ENCODE measurements around the gene MRNIP. TPM values are rescaled to one million over a fixed set of nuclear protein-coding genes. Genes with fewer than 3 reads are reported as not detected.

The MRNIP gene, protein sequence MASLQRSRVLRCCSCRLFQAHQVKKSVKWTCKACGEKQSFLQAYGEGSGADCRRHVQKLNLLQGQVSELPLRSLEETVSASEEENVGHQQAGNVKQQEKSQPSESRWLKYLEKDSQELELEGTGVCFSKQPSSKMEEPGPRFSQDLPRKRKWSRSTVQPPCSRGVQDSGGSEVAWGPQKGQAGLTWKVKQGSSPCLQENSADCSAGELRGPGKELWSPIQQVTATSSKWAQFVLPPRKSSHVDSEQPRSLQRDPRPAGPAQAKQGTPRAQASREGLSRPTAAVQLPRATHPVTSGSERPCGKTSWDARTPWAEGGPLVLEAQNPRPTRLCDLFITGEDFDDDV
- total RNA-seq (2014; rRNA removed; shearing (Covaris generic)): 11.9 and 15.9 TPM in 2 replicates

DNA sequence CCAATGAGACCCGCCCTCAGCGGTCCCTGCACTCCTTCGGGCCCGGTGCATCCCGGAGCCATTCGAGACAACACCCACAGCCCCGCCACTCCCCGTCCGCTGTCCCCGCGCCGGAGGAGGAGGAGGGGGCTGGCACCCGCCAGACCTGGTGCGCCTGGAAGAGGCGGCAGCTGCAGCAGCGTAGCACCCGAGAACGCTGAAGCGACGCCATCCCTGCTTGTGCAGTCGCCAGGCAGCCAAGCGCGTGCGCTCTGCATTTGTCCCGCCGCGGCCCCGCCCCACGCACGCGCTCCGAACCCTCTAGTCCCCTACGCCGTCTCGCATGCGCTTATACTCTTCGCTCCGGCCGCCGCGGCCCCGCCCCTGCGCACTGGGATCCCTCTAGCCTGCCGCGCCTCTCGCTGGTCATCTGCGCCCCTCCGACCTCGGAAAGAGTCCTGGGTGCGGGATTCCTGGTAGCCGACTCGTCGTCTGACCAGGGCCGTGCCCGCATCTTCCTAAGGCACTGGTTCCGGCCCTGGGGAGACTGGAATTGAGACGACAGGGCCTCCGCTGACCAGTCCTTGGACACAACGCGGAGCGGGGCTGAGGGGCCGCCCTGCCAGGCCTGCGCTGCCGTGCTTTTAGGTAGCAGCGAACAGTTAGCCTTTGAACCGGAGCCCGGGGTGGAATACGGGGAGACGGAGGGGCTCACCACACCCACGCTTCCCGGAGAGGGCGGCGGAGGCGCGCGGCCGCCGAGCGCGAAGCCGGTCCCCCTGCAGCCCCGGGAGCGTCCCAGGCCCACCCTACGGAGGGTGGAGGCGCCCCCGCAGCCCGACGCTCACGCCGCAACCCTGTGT lies at the start of gene MRNIP:
MRNIP (minus strand) TSS at position 232 of the 842 bp plus-strand sequence; CDS start at position 211, 21 bp downstream.
- peak; percentile 96 for DNase-seq (ENCODE audit: low spot score)

- DNase-seq (ENCODE audit: low spot score): peak; percentile 40
Observed at GRCh38 chr5:179907556-179908324, 49.1 kb upstream of the MRNIP start, which contains the start of gene TBC1D9B. Gene TBC1D9B (minus strand): TSS chr5:179907897. CDS start chr5:179907821, 76 bp downstream.

- peak; percentile 42 for DNase-seq (ENCODE audit: low spot score)
Observed at GRCh38 chr5:179906795-179907555, 48.4 kb upstream of the MRNIP start.

DNA sequence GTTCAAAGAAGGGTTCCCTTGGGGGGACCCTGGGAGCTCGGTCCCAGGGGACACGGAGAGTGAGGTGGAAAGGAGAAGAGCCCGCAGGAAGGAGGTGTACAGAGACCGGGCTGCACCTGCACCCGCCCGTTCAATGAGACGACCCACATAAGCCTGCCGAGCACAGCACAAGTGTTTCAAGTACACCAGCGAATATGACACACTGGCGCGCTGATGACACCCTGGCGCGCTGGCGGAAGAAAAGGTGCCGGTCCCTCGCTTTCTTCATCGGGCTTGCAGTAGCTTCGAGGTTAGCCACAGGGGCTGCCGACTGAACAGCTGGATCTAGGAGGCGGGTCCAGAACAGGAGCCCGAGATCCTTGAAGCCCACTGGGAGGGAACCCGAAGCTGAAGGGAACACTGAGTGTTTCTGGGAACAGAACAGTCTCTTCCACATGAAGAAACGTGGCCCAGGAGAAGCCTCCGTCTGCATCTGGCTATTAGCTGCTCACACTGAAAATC lies 47.7 kb upstream of the MRNIP start:
- DNase-seq (ENCODE audit: low spot score): no peak

DNA sequence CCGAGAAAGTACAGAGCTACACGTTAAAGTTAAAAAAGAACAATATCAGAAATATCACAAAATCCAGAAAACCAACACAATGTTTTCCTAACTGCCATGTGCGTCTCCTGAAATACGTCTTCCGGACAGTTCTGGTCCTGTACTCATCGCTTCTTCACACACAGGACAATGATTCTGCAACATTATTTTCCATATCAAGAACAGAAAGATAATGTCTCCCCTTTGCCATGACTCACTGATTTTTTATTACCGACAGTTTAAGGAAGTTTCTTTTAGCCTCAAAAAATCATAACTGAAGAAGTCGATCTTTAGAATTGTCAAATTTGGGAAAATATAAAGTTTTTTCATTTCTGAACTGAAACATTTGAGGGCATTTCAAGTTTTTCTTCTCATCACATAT lies 46.5 kb upstream of the MRNIP start:
- no peak for DNase-seq (ENCODE audit: low spot score)

- DNase-seq (ENCODE audit: low spot score): no peak
Observed at GRCh38 chr5:179904463-179905160, 46.0 kb upstream of the MRNIP start.

GRCh38 chr5:179902763-179903158 lies 44.1 kb upstream of the MRNIP start:
- no peak for DNase-seq (ENCODE audit: low spot score)

DNA sequence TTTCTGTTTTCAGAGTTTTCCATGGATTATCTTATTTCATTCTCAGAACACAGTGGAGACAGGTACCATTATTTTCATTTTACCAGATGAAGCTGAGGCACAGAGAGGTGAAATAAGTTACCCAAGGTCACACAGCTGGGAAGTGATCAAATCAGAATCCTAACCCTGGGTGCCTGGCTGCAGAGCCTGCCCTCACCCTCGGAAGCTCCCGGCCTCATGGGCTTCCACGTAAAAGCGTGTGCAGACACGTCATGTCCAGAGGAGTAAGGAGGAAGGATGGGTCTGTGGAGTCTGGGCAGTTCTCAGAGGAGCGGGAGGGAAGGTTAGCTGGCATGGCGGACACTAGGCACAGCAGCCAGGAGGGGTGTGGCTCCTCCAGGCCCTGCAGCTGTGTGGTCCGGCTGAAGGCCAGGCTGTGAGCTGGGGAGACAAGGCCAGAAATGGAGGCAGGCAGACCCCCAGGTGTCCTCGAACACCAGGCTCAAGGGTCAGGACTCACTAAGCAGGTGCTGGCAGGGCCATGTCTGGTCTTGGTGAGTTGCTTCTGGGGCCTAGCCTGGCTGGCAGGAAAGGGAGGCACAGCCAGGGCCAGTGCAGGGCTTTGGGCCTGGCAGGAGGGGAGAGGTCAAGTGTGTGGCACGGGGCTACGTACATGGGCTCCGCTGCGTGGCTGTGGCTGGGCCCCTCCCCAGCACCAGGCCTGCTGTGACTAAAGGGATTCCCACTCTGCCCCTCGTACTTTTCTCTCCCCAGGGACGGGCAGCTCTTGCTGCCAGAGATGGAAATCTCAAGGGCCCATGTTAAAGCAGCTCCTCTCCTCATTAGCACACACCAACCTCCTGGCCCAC lies 43.5 kb upstream of the MRNIP start:
- no peak for DNase-seq (ENCODE audit: low spot score)

- DNase-seq (ENCODE audit: low spot score): no peak
Observed at GRCh38 chr5:179901462-179901861, 42.8 kb upstream of the MRNIP start.

DNA sequence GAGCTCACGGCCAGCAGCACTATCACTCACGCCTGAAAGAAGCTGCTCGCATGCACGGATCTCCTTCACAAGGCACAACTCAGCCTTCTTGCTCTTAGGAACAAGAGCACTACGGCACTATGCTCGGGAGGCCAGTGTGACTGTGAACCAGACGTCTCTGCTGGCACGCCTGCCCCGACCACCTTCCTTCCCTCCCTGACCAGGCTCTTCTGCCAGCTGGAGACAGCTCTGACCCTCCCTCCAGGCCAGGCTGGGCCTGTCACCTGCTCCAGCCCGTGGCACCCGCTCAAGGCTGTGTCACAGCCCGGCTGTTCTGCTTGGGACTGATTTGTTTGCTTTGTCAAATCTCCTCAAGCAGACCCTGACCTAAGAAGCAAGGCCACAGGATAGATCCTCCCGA lies 42.1 kb upstream of the MRNIP start:
- DNase-seq (ENCODE audit: low spot score): no peak

- DNase-seq (ENCODE audit: low spot score): no peak
Observed at GRCh38 chr5:179900206-179900605, 41.6 kb upstream of the MRNIP start.

DNA sequence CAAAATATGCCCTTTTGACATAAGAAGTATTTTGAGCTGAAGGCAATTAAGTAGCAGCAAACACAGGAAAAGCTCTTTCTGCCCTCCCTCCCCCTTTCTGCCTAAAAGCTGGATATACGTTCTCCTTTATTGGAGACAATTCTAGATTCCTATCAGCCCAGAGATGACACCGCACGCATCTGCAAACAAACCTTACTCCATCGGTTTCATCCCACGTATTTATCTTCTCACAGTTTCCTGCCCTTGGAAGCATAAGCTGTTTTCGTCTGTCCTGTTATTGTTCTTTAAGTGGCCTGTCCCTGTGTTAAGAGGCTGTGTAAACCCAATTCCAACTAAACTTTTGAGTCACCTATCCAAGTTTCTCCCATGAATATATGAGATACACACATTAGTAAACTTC lies 37.2 kb upstream of the MRNIP start:
- no peak for DNase-seq (ENCODE audit: low spot score)

DNA sequence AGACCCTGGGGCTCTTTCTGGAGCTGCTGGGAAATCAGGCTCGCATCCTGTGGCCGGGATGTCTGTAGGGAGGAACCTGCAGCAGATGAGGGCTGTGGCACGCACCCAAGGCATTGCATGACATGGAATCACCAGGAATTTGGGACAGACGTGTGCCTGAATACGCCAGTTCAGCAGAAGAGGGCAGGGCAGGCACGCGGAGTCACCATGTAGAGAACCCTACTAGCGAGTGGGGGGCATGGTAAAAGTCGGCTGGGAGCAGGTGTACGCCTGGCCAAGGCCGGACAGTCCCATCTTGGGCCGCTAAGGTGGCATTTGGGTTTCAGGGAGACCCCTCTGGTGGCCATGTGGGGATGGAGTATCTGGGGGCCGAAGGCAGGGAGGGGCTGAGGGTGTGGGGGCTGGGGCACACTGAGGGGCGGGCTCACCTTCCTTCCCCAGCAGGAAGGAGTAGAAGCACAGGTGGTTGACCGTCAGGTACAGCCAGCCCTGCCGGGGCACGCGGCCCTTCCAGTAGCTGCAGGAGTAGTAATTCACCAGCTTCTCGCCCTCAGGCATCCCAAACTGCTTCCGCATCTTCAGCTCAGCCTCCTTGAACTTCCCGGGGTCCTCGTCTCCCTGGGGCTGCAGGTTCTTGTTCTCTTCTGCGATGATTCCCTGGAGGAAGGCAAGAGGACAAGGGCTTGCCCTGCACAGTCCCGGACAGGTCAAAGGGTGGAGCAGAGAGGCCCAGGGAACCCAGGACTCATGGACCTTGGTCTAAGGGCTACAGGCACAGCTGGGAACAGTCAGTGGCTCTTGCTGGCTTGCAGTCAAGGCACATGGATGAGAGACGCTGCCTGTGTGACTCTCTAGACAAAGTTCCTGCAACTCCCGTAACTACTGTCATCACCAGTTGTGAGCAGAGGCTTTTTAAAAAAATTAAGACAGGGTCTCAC lies 35.6 kb upstream of the MRNIP start:
- no peak for DNase-seq (ENCODE audit: low spot score)

DNA sequence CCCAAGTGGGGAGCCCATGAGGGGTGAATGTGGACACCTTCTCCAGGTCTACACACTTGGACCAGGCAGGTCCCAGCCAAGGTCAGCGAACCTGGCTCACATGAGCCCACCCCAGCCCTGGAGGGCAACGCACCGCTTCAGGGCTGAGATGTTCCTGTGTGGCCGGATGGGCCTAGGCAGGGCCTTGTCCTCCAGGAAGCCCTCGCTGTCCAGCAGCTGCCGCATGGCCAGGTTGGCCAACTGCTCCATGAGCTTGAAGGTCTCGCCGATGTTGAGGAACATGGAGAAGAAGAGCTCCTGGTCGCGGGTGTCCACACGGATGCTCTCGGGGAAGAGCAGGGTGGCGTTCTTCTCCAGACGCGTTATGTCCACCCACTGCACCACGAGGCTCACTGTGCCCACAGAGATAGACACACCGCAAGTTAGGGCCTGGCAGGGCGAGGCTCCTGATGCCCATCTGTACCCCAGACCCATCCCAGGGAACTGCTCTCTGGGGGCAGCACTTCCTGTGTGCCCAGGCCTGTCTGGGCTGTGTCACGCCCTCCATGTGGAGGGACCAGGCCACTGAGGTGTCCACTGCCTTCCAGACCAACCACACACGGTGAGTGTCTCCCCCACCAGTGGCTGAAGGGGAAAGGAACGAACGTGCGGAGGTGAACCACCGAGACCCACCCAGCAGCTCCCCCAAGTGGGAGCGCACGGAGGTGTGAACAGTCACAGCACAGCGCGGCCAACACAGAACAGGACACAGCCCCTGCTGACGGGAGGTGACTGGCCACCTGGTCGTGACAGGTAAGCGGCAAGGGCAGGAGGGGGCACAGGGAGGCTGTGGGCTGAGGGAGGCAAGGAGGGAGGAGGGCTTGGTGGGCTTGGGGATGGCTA lies 34.7 kb upstream of the MRNIP start:
- no peak for DNase-seq (ENCODE audit: low spot score)

DNA sequence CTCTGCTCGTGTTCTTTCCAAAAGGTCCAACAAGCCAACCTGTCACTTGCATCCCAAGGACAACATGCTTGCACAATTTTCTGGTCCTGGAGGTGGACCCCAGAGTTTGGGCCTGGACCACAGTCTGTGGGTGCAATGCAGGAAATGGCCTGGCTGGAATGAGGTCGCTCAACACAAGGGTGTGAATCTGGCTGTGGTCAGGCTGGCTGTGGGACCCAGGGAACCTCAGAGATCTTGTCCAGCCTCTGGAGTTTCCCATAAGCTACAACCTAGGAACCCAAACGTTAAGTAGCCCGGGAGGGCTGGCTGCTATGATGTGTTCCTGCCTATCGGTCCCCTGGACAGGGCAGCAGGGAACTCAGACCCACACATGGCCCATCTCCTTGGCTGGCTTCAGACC lies 33.6 kb upstream of the MRNIP start:
- no peak for DNase-seq (ENCODE audit: low spot score)

- DNase-seq (ENCODE audit: low spot score): no peak
Observed at GRCh38 chr5:179890751-179891682, 32.4 kb upstream of the MRNIP start.

Measured in A172 (cell line).